ENCODE data around the gene SEMA3D. TPM values are rescaled to one million over a fixed set of nuclear protein-coding genes. Genes with fewer than 3 reads are reported as not detected.

SEMA3D gene
- total and polyA plus RNA-seq, 2 of the 4 experiments (the other 2 are of a cell fraction) = 2.9 to 13.6 TPM

DNA sequence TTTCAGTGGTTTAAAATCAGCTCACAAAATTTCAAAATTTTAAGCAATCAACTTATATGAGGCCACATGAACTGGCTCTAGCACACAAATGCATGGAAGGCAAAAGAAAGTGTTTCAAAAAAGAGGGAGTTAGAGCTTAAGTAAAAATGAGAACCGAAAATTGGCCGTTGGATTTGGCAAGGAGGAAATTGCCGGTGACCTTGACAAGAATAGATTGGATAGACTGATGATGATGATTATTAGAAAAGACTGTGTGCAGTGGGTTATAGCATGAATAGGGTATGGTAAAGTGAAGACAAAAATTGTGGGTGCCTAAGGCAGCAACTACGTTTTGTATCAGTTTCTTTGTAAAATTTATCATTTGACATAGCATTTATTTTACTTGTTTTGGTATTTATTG lies 175.7 kb downstream of the SEMA3D start:
- CTCF ChIA-PET = no interaction called here
- no peaks in the 10 kb centered on the region for H3K27me3 ChIP-seq (ENCODE audit: control insufficient read depth, insufficient read depth, low read length)
- WGBS, 2 experiments (ENCODE audit: extremely low coverage in 2 of 2, insufficient read length in 1 of 2) = 97% methylated on average over 3 of the region's 4 CpGs; no CpG with 5 or more reads in 1 of the 2 experiments
- no peak overlapping the region for H4K91ac ChIP-seq (ENCODE audit: insufficient read depth, low read depth, low read length)
- intact Hi-C loops (cut with micrococcal nuclease) (loop anchor here (10.0 kb wide), 1 partner anchor 366 kb away; no protein-coding TSS in a partner anchor), dilution Hi-C loops (cut with HindIII; ENCODE audit: low sequenced_read_pairs, unreplicated experiment) (no loop called here), in situ Hi-C loops (cut with MboI; ENCODE audit: low sequenced_read_pairs) (loop anchor here (25.0 kb wide), 2 partner anchors 374 to 549 kb away; no protein-coding TSS in a partner anchor)
- H2BK120ac ChIP-seq (ENCODE audit: low read depth, low read length) = no peak overlapping the region
- no peak for DNase-seq
- H4K20me1 ChIP-seq (ENCODE audit: insufficient read depth, low read length) = no peaks in the 10 kb centered on the region
- no peak overlapping the region for H3K4ac ChIP-seq (ENCODE audit: low read depth, low read length)
- POLR2A ChIA-PET (ENCODE audit: unreplicated experiment) = no interaction called here
- no peak overlapping the region for H2AK9ac ChIP-seq (replicated peaks; ENCODE audit: low read depth, low read length, poor library complexity)
- H3K9me1 ChIP-seq (ENCODE audit: insufficient read depth, low read length) = no peaks in the 10 kb centered on the region
- no peak overlapping the region for H2BK20ac ChIP-seq (ENCODE audit: low read depth, low read length)
- no peak overlapping the region for H4K8ac ChIP-seq (ENCODE audit: low read depth in 2 of 2, low read length in 2 of 2)
- H3K56ac ChIP-seq (ENCODE audit: extremely low read depth, insufficient read depth, low read length) = no peak overlapping the region
- H3K18ac ChIP-seq (ENCODE audit: low read depth, low read length) = no peak overlapping the region
- H3K36me3 ChIP-seq (ENCODE audit: control insufficient read depth, insufficient read depth, low read length) = no peaks in the 10 kb centered on the region
- no peak overlapping the region for H3K4me2 ChIP-seq (ENCODE audit: low read depth, low read length)
- no peak overlapping the region for H3K27ac ChIP-seq (ENCODE audit: insufficient read depth, low read length)
- TF ChIP-seq, protein P1, sequence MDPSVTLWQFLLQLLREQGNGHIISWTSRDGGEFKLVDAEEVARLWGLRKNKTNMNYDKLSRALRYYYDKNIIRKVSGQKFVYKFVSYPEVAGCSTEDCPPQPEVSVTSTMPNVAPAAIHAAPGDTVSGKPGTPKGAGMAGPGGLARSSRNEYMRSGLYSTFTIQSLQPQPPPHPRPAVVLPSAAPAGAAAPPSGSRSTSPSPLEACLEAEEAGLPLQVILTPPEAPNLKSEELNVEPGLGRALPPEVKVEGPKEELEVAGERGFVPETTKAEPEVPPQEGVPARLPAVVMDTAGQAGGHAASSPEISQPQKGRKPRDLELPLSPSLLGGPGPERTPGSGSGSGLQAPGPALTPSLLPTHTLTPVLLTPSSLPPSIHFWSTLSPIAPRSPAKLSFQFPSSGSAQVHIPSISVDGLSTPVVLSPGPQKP (IDR thresholded peaks at IDR 0.05; ENCODE audit: borderline replicate concordance, low read depth, low read length) = no peak
- no peak for TF ChIP-seq RAD21 (IDR thresholded peaks at IDR 0.05; ENCODE audit: low read length)
- TF ChIP-seq NFE2L2 (IDR thresholded peaks at IDR 0.05; ENCODE audit: low read depth, low read length) = no peak
- TF ChIP-seq MXI1 (IDR thresholded peaks at IDR 0.05; ENCODE audit: borderline replicate concordance, low read depth, low read length) = no peak
- TF ChIP-seq, protein P2, sequence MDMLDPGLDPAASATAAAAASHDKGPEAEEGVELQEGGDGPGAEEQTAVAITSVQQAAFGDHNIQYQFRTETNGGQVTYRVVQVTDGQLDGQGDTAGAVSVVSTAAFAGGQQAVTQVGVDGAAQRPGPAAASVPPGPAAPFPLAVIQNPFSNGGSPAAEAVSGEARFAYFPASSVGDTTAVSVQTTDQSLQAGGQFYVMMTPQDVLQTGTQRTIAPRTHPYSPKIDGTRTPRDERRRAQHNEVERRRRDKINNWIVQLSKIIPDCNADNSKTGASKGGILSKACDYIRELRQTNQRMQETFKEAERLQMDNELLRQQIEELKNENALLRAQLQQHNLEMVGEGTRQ (IDR thresholded peaks at IDR 0.05; ENCODE audit: low read depth, low read length) = no peak
- no peak for TF ChIP-seq CHD1 (IDR thresholded peaks at IDR 0.05; ENCODE audit: low read depth, low read length)
- TF ChIP-seq RFX5 (IDR thresholded peaks at IDR 0.05; ENCODE audit: low read depth, low read length) = no peak
- no peak for TF ChIP-seq POLR2A (IDR thresholded peaks at IDR 0.05; ENCODE audit: low read depth, low read length)
- TF ChIP-seq, protein P3, sequence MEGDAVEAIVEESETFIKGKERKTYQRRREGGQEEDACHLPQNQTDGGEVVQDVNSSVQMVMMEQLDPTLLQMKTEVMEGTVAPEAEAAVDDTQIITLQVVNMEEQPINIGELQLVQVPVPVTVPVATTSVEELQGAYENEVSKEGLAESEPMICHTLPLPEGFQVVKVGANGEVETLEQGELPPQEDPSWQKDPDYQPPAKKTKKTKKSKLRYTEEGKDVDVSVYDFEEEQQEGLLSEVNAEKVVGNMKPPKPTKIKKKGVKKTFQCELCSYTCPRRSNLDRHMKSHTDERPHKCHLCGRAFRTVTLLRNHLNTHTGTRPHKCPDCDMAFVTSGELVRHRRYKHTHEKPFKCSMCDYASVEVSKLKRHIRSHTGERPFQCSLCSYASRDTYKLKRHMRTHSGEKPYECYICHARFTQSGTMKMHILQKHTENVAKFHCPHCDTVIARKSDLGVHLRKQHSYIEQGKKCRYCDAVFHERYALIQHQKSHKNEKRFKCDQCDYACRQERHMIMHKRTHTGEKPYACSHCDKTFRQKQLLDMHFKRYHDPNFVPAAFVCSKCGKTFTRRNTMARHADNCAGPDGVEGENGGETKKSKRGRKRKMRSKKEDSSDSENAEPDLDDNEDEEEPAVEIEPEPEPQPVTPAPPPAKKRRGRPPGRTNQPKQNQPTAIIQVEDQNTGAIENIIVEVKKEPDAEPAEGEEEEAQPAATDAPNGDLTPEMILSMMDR (conservative IDR thresholded peaks at IDR 0.05; ENCODE audit: low read depth, low read length) = no peak
- BruUV-seq (replicated peaks) = no TSS peak
- H3K79me1 ChIP-seq (ENCODE audit: low read depth in 1 of 2, low read length in 2 of 2) = no peaks in the 10 kb centered on the region
- H3K14ac ChIP-seq (replicated peaks; ENCODE audit: low read depth, low read length) = no peak overlapping the region
- no peak overlapping the region for H2BK5ac ChIP-seq (ENCODE audit: low read depth, low read length, poor library complexity, severe bottlenecking)
- no peaks in the 10 kb centered on the region for H3K9me3 ChIP-seq (ENCODE audit: control insufficient read depth, insufficient read depth, low read length)
- no peaks in the 10 kb centered on the region for H3K4me1 ChIP-seq (ENCODE audit: control insufficient read depth, insufficient read depth, low read length)
- no peak overlapping the region for H3K4me3 ChIP-seq (ENCODE audit: insufficient read depth, low read depth, low read length)
- H2BK15ac ChIP-seq (ENCODE audit: low read depth, low read length) = no peak overlapping the region
- no peak for ATAC-seq (ENCODE audit: low read depth)
- H3K9ac ChIP-seq (ENCODE audit: low read depth, low read length) = no peak overlapping the region
- no peak overlapping the region for H2AK5ac ChIP-seq (ENCODE audit: low read depth, low read length)
- H2AFZ ChIP-seq (replicated peaks; ENCODE audit: low read length, poor library complexity) = no peak overlapping the region
- no peak overlapping the region for H4K5ac ChIP-seq (ENCODE audit: low read depth, low read length)
- H3K23ac ChIP-seq (ENCODE audit: low read depth, low read length) = no peak overlapping the region
